Muscle layer of duodenum (tissue), 2 donors: ENCODE data around the gene SELENOK.

ENCODE experiments used
- H3K27ac ChIP-seq: one replicate; pipeline ENCODE4 v1.7.0; 2013; ENCODE audit warnings: mild to moderate bottlenecking, low read length
- H3K27me3 ChIP-seq: one replicate; pipeline ENCODE4 v1.7.0; 2013; ENCODE audit warnings: low read depth, mild to moderate bottlenecking, control low read depth, low read length
- H3K36me3 ChIP-seq, 2 donors: one replicate each; pipeline ENCODE4 v1.7.0; 2013; ENCODE audit warnings: low read length in 2 of 2, control low read depth in 1 of 2, mild to moderate bottlenecking in 1 of 2; ENCODE audit not compliant: insufficient read depth in 2 of 2, control insufficient read depth in 1 of 2
- H3K4me1 ChIP-seq, 2 donors: one replicate each; pipeline ENCODE4 v1.7.0; 2013; ENCODE audit warnings: low read length in 2 of 2, mild to moderate bottlenecking in 2 of 2, control low read depth in 1 of 2, moderate library complexity in 1 of 2; ENCODE audit not compliant: insufficient read depth in 2 of 2, control insufficient read depth in 1 of 2
- H3K4me3 ChIP-seq, 2 donors: one replicate each; pipeline ENCODE4 v1.7.0; 2013; ENCODE audit warnings: low read length in 2 of 2, low read depth in 1 of 2, mild to moderate bottlenecking in 1 of 2
- H3K9me3 ChIP-seq, 2 donors: one replicate each; pipeline ENCODE4 v1.7.0; 2013; ENCODE audit warnings: low read length in 2 of 2, control low read depth in 1 of 2, mild to moderate bottlenecking in 1 of 2; ENCODE audit not compliant: control insufficient read depth in 1 of 2
- donor health status: healthy.

SELENOK gene

DNA sequence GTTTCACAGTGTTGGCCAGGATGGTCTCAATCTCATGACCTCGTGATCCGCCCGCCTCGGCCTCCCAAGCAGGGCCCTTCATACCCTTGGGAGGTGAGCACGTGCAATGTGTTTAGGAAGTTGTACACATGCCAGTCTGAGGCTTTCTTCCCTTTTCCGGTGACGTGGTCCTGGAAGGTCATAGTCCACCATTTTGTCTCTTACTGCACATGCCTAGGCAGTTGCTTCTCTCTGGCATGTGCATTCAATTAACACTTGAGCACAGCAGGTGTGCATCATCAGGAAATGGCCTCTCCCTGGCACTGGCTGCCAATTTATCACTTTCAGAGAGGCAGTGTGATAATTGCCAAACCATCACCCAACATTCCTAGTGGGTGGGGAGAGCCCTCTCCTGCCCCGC lies 21.7 kb upstream of the SELENOK start:
- Histone ChIP-seq H3K4me3 (no peak overlapping the region), H3K9me3 (no peaks in the 10 kb centered on the region), H3K4me1 (no peaks in the 10 kb centered on the region), H3K36me3 (no peaks in the 10 kb centered on the region), H3K27ac (no peak overlapping the region), H3K27me3 (no peaks in the 10 kb centered on the region)

DNA sequence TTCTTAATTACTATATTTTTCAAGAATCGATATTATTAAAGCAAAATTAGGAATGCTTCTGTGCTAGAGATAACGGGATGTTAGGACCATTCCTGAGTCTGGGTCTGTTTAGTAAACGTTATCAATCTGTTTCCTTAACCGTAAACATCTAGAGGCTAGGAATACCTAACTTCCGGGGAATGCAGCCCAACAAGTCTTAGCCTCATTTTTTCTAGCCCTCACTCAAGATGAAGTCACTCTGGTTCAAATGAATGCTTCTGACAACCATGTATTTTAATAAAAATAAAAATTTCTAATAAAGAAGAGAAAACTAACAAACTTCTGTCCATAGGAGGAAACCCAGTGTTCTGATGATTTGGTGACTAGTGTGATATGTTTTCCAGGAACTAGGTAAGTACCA lies 11.1 kb upstream of the SELENOK start:
- Histone ChIP-seq H3K4me1 (no peaks in the 10 kb centered on the region), H3K9me3 (no peaks in the 10 kb centered on the region), H3K36me3 (no peaks in the 10 kb centered on the region), H3K27ac (no peak overlapping the region), H3K27me3 (peaks cover under 1% of the 10 kb centered on the region), H3K4me3 (no peak overlapping the region)

DNA sequence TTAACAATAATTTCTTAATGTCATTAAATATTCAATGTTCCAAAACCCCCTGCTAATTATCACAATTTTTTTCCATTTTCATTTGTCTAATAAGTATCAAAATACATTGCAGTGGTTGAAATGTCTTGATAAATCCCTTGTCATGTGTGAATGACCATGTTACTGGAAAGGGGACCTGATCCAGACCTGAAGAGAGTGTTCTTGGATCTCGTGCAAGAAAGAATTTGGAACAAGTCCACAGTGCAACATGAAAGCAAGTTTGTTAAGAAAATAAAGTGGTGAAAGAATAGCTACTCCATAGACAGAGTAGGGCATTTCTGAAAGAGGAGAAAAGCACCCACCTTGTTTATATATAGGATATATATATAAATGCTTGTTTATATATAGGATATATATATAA lies 10.4 kb upstream of the SELENOK start:
- Histone ChIP-seq H3K4me3 (no peak overlapping the region), H3K27ac (no peak overlapping the region), H3K27me3 (peaks cover 6% of the 10 kb centered on the region), H3K9me3 (no peaks in the 10 kb centered on the region), H3K4me1 (no peaks in the 10 kb centered on the region), H3K36me3 (no peaks in the 10 kb centered on the region)

DNA sequence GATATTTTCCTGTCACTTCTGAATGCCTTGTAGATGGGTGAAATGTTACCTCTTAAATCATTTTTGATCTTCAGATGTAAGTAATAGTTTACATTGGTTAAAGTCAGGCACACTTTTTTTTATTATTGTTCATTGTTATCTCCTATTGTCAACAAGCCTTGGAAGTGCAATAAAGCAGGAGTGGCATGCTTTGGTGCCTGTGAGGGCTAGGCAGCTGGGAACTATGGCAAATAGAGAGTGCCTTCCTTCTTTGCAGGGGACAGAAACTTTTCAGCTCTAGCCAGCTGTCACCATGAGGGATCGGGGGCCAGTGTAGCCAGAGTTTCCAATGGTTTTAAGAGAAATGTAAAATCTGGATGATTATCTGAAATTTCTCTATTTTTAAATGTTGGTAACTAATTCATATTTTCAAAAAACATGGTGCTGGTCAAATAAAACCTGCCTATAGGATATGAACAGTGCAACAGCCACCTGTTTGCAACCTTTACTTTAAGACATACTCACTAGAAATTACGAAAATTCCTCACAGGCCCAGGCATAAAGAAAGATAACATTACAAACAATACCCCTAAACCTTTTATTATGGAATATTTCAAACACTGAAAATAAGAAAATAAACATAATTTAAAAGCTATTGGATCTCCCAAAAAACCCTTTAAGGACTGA lies 9.1 kb upstream of the SELENOK start:
- H3K4me1 ChIP-seq = no peaks in the 10 kb centered on the region
- H3K4me3 ChIP-seq = no peak overlapping the region
- H3K9me3 ChIP-seq = no peaks in the 10 kb centered on the region
- no peaks in the 10 kb centered on the region for H3K36me3 ChIP-seq
- peaks cover 6% of the 10 kb centered on the region for H3K27me3 ChIP-seq
- no peak overlapping the region for H3K27ac ChIP-seq

DNA sequence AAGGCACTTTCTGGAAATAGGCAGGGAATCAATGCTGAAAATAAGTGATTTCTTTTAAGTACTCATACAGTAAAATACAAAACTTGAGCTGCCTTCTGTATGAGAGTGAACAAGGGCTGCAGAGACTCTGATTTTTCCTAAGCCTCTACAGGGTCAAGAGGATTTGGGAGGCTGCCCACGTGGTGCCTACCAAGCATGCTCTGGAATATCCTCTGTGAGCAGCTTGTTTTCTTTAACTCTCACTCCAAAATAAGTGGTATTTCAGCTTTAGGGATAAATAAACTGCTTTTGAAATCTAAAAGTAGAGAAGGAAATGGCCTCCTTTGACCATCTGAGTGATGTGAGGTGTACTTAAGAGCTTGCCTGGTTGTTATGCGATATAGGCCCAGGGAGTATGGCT lies 8.1 kb upstream of the SELENOK start:
- Histone ChIP-seq H3K36me3 (no peaks in the 10 kb centered on the region), H3K4me3 (no peak overlapping the region), H3K27ac (no peak overlapping the region), H3K27me3 (peaks cover 6% of the 10 kb centered on the region), H3K9me3 (no peaks in the 10 kb centered on the region), H3K4me1 (no peaks in the 10 kb centered on the region)

DNA sequence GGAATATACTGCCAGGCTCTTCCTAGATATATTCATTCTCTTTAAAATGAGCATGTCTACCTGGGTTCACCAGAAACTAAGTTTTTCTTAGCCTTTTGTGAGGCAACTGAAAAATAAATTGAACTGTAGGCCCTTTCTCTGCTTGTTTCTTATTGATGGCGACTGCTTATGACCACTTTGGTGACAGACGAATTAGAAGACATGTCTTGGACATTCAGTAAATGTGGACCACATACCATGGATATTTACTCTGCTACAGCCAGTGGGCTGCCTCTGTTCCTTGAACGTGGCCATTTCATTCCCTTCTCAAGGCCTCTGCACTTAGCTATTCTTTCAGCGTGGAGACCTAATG lies 603 bp upstream of the SELENOK start:
- H3K27me3 ChIP-seq = peaks cover 1% of the 10 kb centered on the region
- no peaks in the 10 kb centered on the region for H3K9me3 ChIP-seq
- H3K4me3 ChIP-seq = peak overlapping the region; percentile 73 to 92
- no peaks in the 10 kb centered on the region for H3K36me3 ChIP-seq
- H3K4me1 ChIP-seq = peaks cover 0 to 16% of the 10 kb centered on the region in 2 donors
- H3K27ac ChIP-seq = peak overlapping the region; percentile 92

DNA sequence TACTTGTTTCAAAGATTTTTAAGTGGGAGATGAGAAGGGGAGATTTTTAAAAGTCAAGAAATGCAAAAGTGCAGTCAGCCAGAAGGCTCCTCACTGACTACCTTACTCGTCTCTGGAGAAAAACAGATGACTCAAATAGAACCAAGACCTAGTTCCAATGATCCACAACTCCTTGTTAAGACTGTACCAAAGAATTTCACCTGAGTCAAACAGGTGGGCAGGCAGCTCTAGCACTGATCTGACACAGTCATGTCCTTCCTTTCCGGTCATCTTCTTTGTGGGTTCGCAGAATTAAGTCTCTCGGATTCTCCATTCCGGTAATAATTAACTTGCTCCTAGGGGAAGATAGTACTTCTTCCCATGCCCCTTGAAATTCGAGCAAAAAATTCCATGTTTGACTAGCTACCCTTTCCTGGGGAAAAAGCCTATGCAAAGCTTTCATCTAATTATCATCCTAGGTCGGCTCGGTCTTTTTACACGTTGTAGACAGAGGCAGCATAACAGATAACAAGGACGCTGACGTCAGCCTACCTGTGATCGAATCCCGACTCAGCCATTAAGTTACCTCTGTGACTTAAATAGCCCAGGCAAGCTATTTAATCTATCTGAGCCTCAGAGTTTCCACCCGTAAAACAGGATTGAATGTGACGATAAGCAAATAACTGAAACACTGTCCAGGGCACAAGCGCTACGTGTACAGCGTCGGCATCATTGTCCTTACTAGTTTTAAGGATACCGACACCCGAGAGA lies 758 bp downstream of the SELENOK start:
- peak overlapping the region; percentile 73 to 92 for H3K4me3 ChIP-seq
- peaks cover 3% of the 10 kb centered on the region in 2 donors for H3K36me3 ChIP-seq
- peak overlapping the region; percentile 92 for H3K27ac ChIP-seq
- H3K9me3 ChIP-seq = no peaks in the 10 kb centered on the region
- H3K4me1 ChIP-seq = peaks cover 0 to 16% of the 10 kb centered on the region in 2 donors
- H3K27me3 ChIP-seq = no peaks in the 10 kb centered on the region

DNA sequence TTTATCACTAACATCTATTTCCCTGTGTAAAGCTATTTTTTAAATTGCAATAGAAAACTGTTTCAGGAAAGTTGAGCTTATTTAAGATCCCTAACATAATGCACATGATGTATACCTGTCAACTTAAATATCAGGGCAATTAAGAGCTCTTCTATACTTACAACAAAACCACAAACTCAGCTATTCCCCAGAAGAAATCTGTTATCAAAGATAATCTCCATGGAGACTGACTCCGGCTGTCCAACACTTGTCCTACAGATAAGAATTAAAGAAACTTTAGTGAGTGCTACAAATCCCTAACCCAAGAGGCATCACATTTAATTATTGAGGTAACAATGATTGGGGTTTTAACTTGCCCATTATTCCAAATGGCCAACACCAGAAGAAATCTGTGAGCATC lies 3.4 kb downstream of the SELENOK start:
- Histone ChIP-seq H3K27ac (no peak overlapping the region), H3K27me3 (no peaks in the 10 kb centered on the region), H3K9me3 (no peaks in the 10 kb centered on the region), H3K36me3 (peaks cover 9 to 17% of the 10 kb centered on the region in 2 donors), H3K4me1 (peaks cover 0 to 16% of the 10 kb centered on the region in 2 donors), H3K4me3 (no peak overlapping the region)

DNA sequence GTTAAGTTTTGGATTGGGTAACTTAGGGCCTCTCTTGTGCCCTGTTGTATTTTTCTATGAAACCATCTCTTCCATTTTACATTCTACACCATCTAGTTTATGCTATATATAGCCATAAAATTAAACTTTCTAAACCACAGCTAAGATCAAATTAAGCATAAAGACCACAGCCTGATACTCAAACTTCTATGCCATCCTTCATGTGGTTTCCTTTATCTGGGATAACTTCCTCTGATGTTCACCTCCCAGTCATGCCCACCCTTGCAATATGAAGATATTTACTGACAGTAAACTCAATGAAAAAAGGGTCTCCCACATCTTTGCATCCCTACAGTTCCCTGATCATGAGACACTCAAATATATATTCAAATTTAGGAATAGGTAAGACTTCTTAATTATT lies 4.2 kb downstream of the SELENOK start:
- H3K36me3 ChIP-seq = peaks cover 9 to 17% of the 10 kb centered on the region in 2 donors
- H3K4me3 ChIP-seq = no peak overlapping the region
- H3K27ac ChIP-seq = no peak overlapping the region
- H3K4me1 ChIP-seq = peaks cover under 1 to 16% of the 10 kb centered on the region in 2 donors
- H3K9me3 ChIP-seq = no peaks in the 10 kb centered on the region
- H3K27me3 ChIP-seq = no peaks in the 10 kb centered on the region

DNA sequence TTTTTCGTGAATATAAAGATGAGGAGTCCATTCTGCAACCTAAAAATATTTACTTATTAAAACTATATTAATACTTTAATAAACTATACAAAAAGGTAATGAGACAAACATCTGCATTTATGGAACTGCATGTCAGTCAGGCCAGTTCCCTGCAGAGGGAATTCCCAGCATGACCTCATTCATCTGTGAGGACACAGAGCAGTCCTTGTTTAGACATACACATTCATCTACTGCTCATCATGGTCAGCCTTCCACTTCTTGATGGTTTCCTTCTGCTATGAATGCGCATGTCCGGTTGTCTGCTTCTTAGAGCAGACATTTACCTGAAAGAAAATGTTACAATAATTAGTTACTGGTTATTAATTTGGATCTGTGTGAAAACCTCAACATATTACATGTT lies 6.4 kb downstream of the SELENOK start:
- no peak overlapping the region for H3K27ac ChIP-seq
- H3K9me3 ChIP-seq = no peaks in the 10 kb centered on the region
- peaks cover 11 to 19% of the 10 kb centered on the region in 2 donors for H3K4me1 ChIP-seq
- no peak overlapping the region for H3K4me3 ChIP-seq
- H3K36me3 ChIP-seq = peaks cover 9 to 17% of the 10 kb centered on the region in 2 donors
- no peaks in the 10 kb centered on the region for H3K27me3 ChIP-seq

DNA sequence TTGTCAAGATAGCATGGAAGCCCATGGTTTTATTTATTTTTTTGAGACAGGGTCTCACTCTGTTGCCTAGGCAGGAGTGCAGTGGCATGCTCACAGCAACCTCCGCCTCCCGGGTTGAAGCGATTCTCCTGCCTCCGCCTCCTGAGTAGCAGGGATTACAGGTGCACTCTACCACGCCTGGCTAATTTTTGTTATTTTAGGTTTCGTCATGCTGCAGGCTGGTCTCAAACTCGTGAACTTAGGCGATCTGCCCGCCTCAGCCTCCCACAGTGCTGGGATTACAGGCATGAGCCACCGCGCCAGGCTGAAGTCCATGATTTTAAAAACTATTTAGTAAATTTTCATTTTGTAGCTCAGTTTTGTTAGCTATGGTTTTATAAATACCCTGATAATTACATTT lies 7.0 kb downstream of the SELENOK start:
- Histone ChIP-seq H3K4me1 (peaks cover 11 to 17% of the 10 kb centered on the region in 2 donors), H3K9me3 (no peaks in the 10 kb centered on the region), H3K27me3 (no peaks in the 10 kb centered on the region), H3K4me3 (no peak overlapping the region), H3K27ac (no peak overlapping the region), H3K36me3 (peaks cover 9 to 17% of the 10 kb centered on the region in 2 donors)
